DND-41 (cell line): ENCODE results near the gene RASSF10.

ENCODE experiments used
- ATAC-seq: fragments of 200-7000 bp; cut with Tn5 transposase; 3 replicates; pipeline ENCODE4 v1.9.1; 2021; ENCODE audit warnings: low read depth; ENCODE audit not compliant: insufficient read depth
- DNase-seq: peaks from one replicate; pipeline ENCODE4 v3.0.0-alpha.2; 2020
- H2AFZ ChIP-seq: 2 replicates; pipeline ENCODE4 v1.6.0; 2012; ENCODE audit warnings: low read depth, low read length
- H3K27ac ChIP-seq: 2 replicates; pipeline ENCODE4 v1.5.1; 2012; ENCODE audit warnings: low read length, inconsistent platforms
- H3K27me3 ChIP-seq: fragments of 200-600 bp; sonication (generic); 2 replicates; pipeline ENCODE4 v1.6.0; 2012; ENCODE audit warnings: low read length, mild to moderate bottlenecking, inconsistent platforms; ENCODE audit not compliant: insufficient read depth, poor library complexity
- H3K36me3 ChIP-seq: 2 replicates; pipeline ENCODE4 v1.5.1; 2012; ENCODE audit warnings: low read length, inconsistent platforms; ENCODE audit not compliant: insufficient read depth
- H3K4me1 ChIP-seq: 2 replicates; pipeline ENCODE4 v1.5.1; 2012; ENCODE audit warnings: mild to moderate bottlenecking, low read length; ENCODE audit not compliant: insufficient read depth
- H3K4me2 ChIP-seq: 2 replicates; pipeline ENCODE4 v1.6.0; 2012; ENCODE audit warnings: mild to moderate bottlenecking, moderate library complexity, low read length, inconsistent platforms; ENCODE audit not compliant: insufficient read depth
- H3K4me3 ChIP-seq, 2 experiments: fragments of 200-600 bp in 1 of 2; shearing (Covaris generic) in 1 of 2; 2 replicates each; pipeline ENCODE4 v1.5.1; 2012 to 2016; ENCODE audit warnings: inconsistent platforms in 2 of 2, low read length in 2 of 2, mild to moderate bottlenecking in 2 of 2, low read depth in 1 of 2, moderate library complexity in 1 of 2
- H3K79me2 ChIP-seq: 2 replicates; pipeline ENCODE4 v1.6.0; 2012; ENCODE audit warnings: low read length, inconsistent platforms; ENCODE audit not compliant: insufficient read depth
- H3K9ac ChIP-seq: 2 replicates; pipeline ENCODE4 v1.6.0; 2012; ENCODE audit warnings: low read depth, mild to moderate bottlenecking, inconsistent platforms, low read length, moderate library complexity
- H3K9me3 ChIP-seq: 2 replicates; pipeline ENCODE4 v1.5.1; 2012; ENCODE audit warnings: low read length, moderate library complexity, mild to moderate bottlenecking, inconsistent platforms; ENCODE audit not compliant: insufficient read depth, severe bottlenecking
- H4K20me1 ChIP-seq: 2 replicates; pipeline ENCODE4 v1.6.0; 2012; ENCODE audit warnings: low read length; ENCODE audit not compliant: insufficient read depth
- CTCF ChIP-seq: IDR thresholded peaks from 2 replicates; pipeline ENCODE4 v1.5.1; 2012; ENCODE audit warnings: borderline replicate concordance, low read length, moderate library complexity, mild to moderate bottlenecking; ENCODE audit not compliant: poor library complexity, severe bottlenecking; ENCODE audit errors: extremely low read depth
- EZH2 ChIP-seq: IDR thresholded peaks from 3 replicates; pipeline ENCODE4 v1.6.1; 2012; ENCODE audit warnings: borderline replicate concordance, low read depth, mild to moderate bottlenecking, moderate library complexity, low read length, inconsistent platforms; ENCODE audit not compliant: severe bottlenecking

The RASSF10 gene

GRCh38 chr11:12998336-12998735 lies 10.8 kb upstream of the RASSF10 start:
- no peak overlapping the region for H2AFZ ChIP-seq
- H3K9ac ChIP-seq = no peak overlapping the region
- H3K79me2 ChIP-seq = no peaks in the 10 kb centered on the region
- DNase-seq = no peak
- H3K4me3 ChIP-seq = no peak overlapping the region
- TF ChIP-seq CTCF (no peak), EZH2 (no peak)
- peaks cover 4% of the 10 kb centered on the region for H3K27me3 ChIP-seq
- H3K27ac ChIP-seq = no peak overlapping the region
- no peak for ATAC-seq
- no peaks in the 10 kb centered on the region for H3K4me1 ChIP-seq
- H3K4me2 ChIP-seq = no peak overlapping the region
- H3K9me3 ChIP-seq = no peaks in the 10 kb centered on the region
- no peaks in the 10 kb centered on the region for H4K20me1 ChIP-seq
- no peaks in the 10 kb centered on the region for H3K36me3 ChIP-seq

- H3K36me3 ChIP-seq = no peaks in the 10 kb centered on the region
- H4K20me1 ChIP-seq = no peaks in the 10 kb centered on the region
- no peak overlapping the region for H3K4me3 ChIP-seq
- no peak overlapping the region for H3K27ac ChIP-seq
- DNase-seq (no peak), ATAC-seq (no peak)
- no peak overlapping the region for H3K4me2 ChIP-seq
- no peaks in the 10 kb centered on the region for H3K79me2 ChIP-seq
- H3K4me1 ChIP-seq = no peaks in the 10 kb centered on the region
- H3K9ac ChIP-seq = no peak overlapping the region
- H3K27me3 ChIP-seq = peaks cover 4% of the 10 kb centered on the region
- H3K9me3 ChIP-seq = no peaks in the 10 kb centered on the region
- no peak for TF ChIP-seq EZH2
- no peak overlapping the region for H2AFZ ChIP-seq
Observed at GRCh38 chr11:12999597-12999996, 9.5 kb upstream of the RASSF10 start.

GRCh38 chr11:13000116-13000515 lies 9.0 kb upstream of the RASSF10 start:
- no peak for ATAC-seq
- Histone ChIP-seq H2AFZ (no peak overlapping the region), H3K27me3 (peaks cover 4% of the 10 kb centered on the region), H3K36me3 (no peaks in the 10 kb centered on the region), H3K27ac (no peak overlapping the region), H3K79me2 (no peaks in the 10 kb centered on the region), H3K4me2 (no peak overlapping the region), H4K20me1 (no peaks in the 10 kb centered on the region), H3K9me3 (no peaks in the 10 kb centered on the region), H3K9ac (no peak overlapping the region), H3K4me3 (no peak overlapping the region), H3K4me1 (no peaks in the 10 kb centered on the region)
- no peak for DNase-seq
- TF ChIP-seq CTCF (no peak), EZH2 (no peak)

- Histone ChIP-seq H3K9ac (no peak overlapping the region), H3K9me3 (no peaks in the 10 kb centered on the region), H3K4me1 (no peaks in the 10 kb centered on the region), H3K4me3 (no peak overlapping the region), H3K4me2 (no peak overlapping the region), H4K20me1 (no peaks in the 10 kb centered on the region), H3K27ac (no peak overlapping the region), H3K79me2 (no peaks in the 10 kb centered on the region), H3K27me3 (peaks cover 4% of the 10 kb centered on the region), H3K36me3 (no peaks in the 10 kb centered on the region), H2AFZ (no peak overlapping the region)
- no peak for DNase-seq
- no peak for TF ChIP-seq CTCF
- no peak for TF ChIP-seq EZH2
- no peak for ATAC-seq
Observed at GRCh38 chr11:13000721-13001120, 8.4 kb upstream of the RASSF10 start.
